Right lobe of liver (tissue), 4 donors: ENCODE data around the gene WASHC3.

Experiments
- CTCF ChIP-seq, 4 donors: fragments of 200-600 bp in 3 of 4; fragments of 450-650 bp in 1 of 4; IDR thresholded peaks; one replicate each; pipeline versions ENCODE4 v1.5.1 to v1.8.0; 2016 to 2022; ENCODE audit warnings: antibody characterized with exemption in 4 of 4, mild to moderate bottlenecking in 2 of 4
- POLR2A ChIP-seq: fragments of 450-650 bp; IDR thresholded peaks from one replicate; pipeline ENCODE4 v1.6.1; 2017; ENCODE audit warnings: antibody characterized with exemption, mild to moderate bottlenecking
- donor health status: DM: no; HTN: no; CAD: no.
- donor health status: DM: no; HTN: no; CAD: no.
- donor health status: DM: no; HTN: yes; CAD: no.

GRCh38 chr12:102096855-102097254, 35.1 kb upstream of the WASHC3 start:
- TF ChIP-seq CTCF (IDR thresholded peaks at IDR 0.05) (no peak), POLR2A (no peak)
